Measurements from ENCODE around the gene STAT4.

The STAT4 gene

GRCh38 chr2:191145769-191146471 is 4.9 kb downstream of the STAT4 start:
- no peak for DNase-seq (ENCODE audit: low spot score)

- DNase-seq (ENCODE audit: low spot score) = no peak
Measured at GRCh38 chr2:191144217-191144616, 6.6 kb downstream of the STAT4 start.

- DNase-seq (ENCODE audit: low spot score) = no peak
Measured at GRCh38 chr2:191143791-191144190, 7.0 kb downstream of the STAT4 start.

- no peak for DNase-seq (ENCODE audit: low spot score)
Measured at GRCh38 chr2:191128911-191129304, 21.9 kb downstream of the STAT4 start.

- DNase-seq (ENCODE audit: low spot score) = no peak
Measured at GRCh38 chr2:191128172-191128910, 22.5 kb downstream of the STAT4 start.

GRCh38 chr2:191127235-191127634 is 23.6 kb downstream of the STAT4 start:
- no peak for DNase-seq (ENCODE audit: low spot score)

GRCh38 chr2:191126386-191127085 is 24.3 kb downstream of the STAT4 start:
- DNase-seq (ENCODE audit: low spot score) = no peak

- no peak for DNase-seq (ENCODE audit: low spot score)
Measured at GRCh38 chr2:191125646-191126045, 25.1 kb downstream of the STAT4 start.

- DNase-seq (ENCODE audit: low spot score) = no peak
Measured at GRCh38 chr2:191122638-191123294, 28.0 kb downstream of the STAT4 start.

GRCh38 chr2:191117341-191117740 is 33.5 kb downstream of the STAT4 start:
- DNase-seq (ENCODE audit: low spot score) = no peak

GRCh38 chr2:191115804-191116203 is 35.0 kb downstream of the STAT4 start:
- no peak for DNase-seq (ENCODE audit: low spot score)

GRCh38 chr2:191115391-191115790 is 35.4 kb downstream of the STAT4 start:
- no peak for DNase-seq (ENCODE audit: low spot score)

- no peak for DNase-seq (ENCODE audit: low spot score)
Measured at GRCh38 chr2:191114403-191114886, 36.3 kb downstream of the STAT4 start.

GRCh38 chr2:191113761-191114160 is 37.0 kb downstream of the STAT4 start:
- no peak for DNase-seq (ENCODE audit: low spot score)

GRCh38 chr2:191112448-191112901 is 38.3 kb downstream of the STAT4 start:
- DNase-seq (ENCODE audit: low spot score) = no peak

- no peak for DNase-seq (ENCODE audit: low spot score)
Measured at GRCh38 chr2:191109888-191110287, 40.9 kb downstream of the STAT4 start.

GRCh38 chr2:191108331-191108730 is 42.5 kb downstream of the STAT4 start:
- DNase-seq (ENCODE audit: low spot score) = no peak

- no peak for DNase-seq (ENCODE audit: low spot score)
Measured at GRCh38 chr2:191105082-191105481, 45.7 kb downstream of the STAT4 start.

GRCh38 chr2:191103774-191104173 is 47.0 kb downstream of the STAT4 start:
- no peak for DNase-seq (ENCODE audit: low spot score)

- no peak for DNase-seq (ENCODE audit: low spot score)
Measured at GRCh38 chr2:191100216-191100615, 50.6 kb downstream of the STAT4 start.

- no peak for DNase-seq (ENCODE audit: low spot score)
Measured at GRCh38 chr2:191087311-191087710, 63.5 kb downstream of the STAT4 start.

GRCh38 chr2:191086706-191087105 is 64.1 kb downstream of the STAT4 start:
- DNase-seq (ENCODE audit: low spot score) = no peak
